Adrenal gland (tissue), 12 donors: ENCODE measurements around the gene NACAD. TPM values are rescaled to one million over a fixed set of nuclear protein-coding genes. Genes with fewer than 3 reads are reported as not detected.
"Not testable (repeated sequence)": the region's sequence is repeated elsewhere in the genome, so short reads cannot be mapped to it uniquely, and the experiment has no call there.

Experiments used
- DNase-seq, 7 donors: peaks; one replicate each; pipeline ENCODE4 v3.0.0-alpha.2; 2019 to 2020
- H3K27ac ChIP-seq, 5 donors: fragments of 200-600 bp; sonication (generic) in 4 of 5; 1 replicate in 3 of 5; 2 replicates in 2 of 5; pipeline versions ENCODE4 v1.5.1 to v1.8.0; 2016 to 2020; ENCODE audit warnings: mild to moderate bottlenecking in 1 of 5
- H3K27me3 ChIP-seq: fragments of 200-600 bp; 2 replicates; pipeline ENCODE4 v1.8.0; 2021
- H3K36me3 ChIP-seq, 2 donors: fragments of 200-600 bp; replicated peaks in 1 of 2; 1 replicate in 1 of 2; 2 replicates in 1 of 2; pipeline versions ENCODE4 v1.5.1 to v1.8.0; 2018 to 2022
- H3K4me1 ChIP-seq, 2 donors: fragments of 200-600 bp; replicated peaks in 1 of 2; 1 replicate in 1 of 2; 2 replicates in 1 of 2; pipeline versions ENCODE4 v1.5.1 to v1.8.0; 2018 to 2021
- H3K4me3 ChIP-seq, 4 donors: fragments of 200-600 bp; sonication (generic) in 3 of 4; one replicate each; pipeline ENCODE4 v1.5.1; 2016 to 2018
- H3K9me3 ChIP-seq, 3 donors: fragments of 200-600 bp; sonication (generic) in 1 of 3; replicated peaks in 1 of 3; 1 replicate in 2 of 3; 2 replicates in 1 of 3; pipeline versions ENCODE4 v1.5.1 to v1.8.0; 2016 to 2021
- CTCF ChIP-seq, 6 experiments: fragments of 450-650 bp in 4 of 6; fragments of 200-600 bp in 2 of 6; sonication (generic) in 1 of 6; IDR thresholded peaks; 1 replicate in 5 of 6; 2 replicates in 1 of 6; pipeline versions ENCODE4 v1.5.1 to v1.8.0; 2016 to 2021; ENCODE audit warnings: antibody characterized with exemption in 6 of 6, mild to moderate bottlenecking in 2 of 6, moderate library complexity in 1 of 6
- POLR2A ChIP-seq, 2 donors: fragments of 450-650 bp; IDR thresholded peaks; one replicate each; pipeline ENCODE4 v1.6.1; 2017; ENCODE audit warnings: antibody characterized with exemption in 2 of 2, mild to moderate bottlenecking in 2 of 2, moderate library complexity in 1 of 2
- WGBS, 4 donors: extraction: QIAGEN DNeasy Blood & Tissue Kit in 2 of 4; methylation state at CpG; one replicate each; pipeline versions ENCODE4 v1.1.5 to v1.1.7; 2013 to 2017; 5-methylcytosine and 5-hydroxymethylcytosine counted together
- intact Hi-C, 2 donors: fragments of 100-400 bp; cut with DNase I; formaldehyde crosslinking; loops; one replicate each; pipeline versions ENCODE4 v1.14.1 to v1.15.0; 2022 to 2023
- polyA plus RNA-seq, 3 donors: library from polyadenylated mRNA; stranded (reverse); fragments of 200-250 nt in 2 of 3; fragments of 350-450 nt in 1 of 3; fragmentation: Illumina TruSeq in 1 of 3; extraction: RNeasy Lipid Tissue Mini Kit (QIAGEN cat#74804) in 1 of 3; gene quantifications; one replicate each; pipeline ENCODE4 v1.2.3, GENCODE V29; 2013 to 2014
- total RNA-seq, 9 donors: library from RNA; depleted of rRNA in 4 of 9; stranded (reverse); fragments of >200 nt in 4 of 9; fragments of 120-200 nt in 1 of 9; fragmentation: NEBNext Ultra II Directional in 1 of 9; extraction: Animal tissue kit (Norgen Biotek cat#: 25700) in 1 of 9; gene quantifications; one replicate each; pipeline versions ENCODE4 v1.1.0 to v1.2.4, GENCODE V29; 2013 to 2023
- donor health status: healthy with polysubstance abuse.
- donor health status: Bipolar disorder and iron deficiency.
- donor health status: DM: yes; HTN: yes; CAD: no.
- donor health status: DM: no; HTN: no; CAD: no.
- donor health status: DM: no; HTN: no; CAD: no.
- donor health status: DM: yes; HTN: yes; CAD: no.

The NACAD gene
- total and polyA plus RNA-seq, 12 donors = 0.93 to 12.1 (median 2.4) TPM

GRCh38 chr7:45036796-45037195 is 52.0 kb downstream of the NACAD start:
- Histone ChIP-seq H3K4me3 (no peak overlapping the region), H3K36me3 (peaks cover 0 to 21% of the 10 kb centered on the region in 2 donors), H3K4me1 (peaks cover 12 to 22% of the 10 kb centered on the region in 2 donors), H3K9me3 (no peaks in the 10 kb centered on the region), H3K27ac (no peak overlapping the region), H3K27me3 (no peaks in the 10 kb centered on the region)
- 80 to 85% (median 81%) methylated on average over 8 of the region's 8 CpGs for WGBS, 4 donors
- no peak for DNase-seq
- TF ChIP-seq POLR2A (IDR thresholded peaks at IDR 0.05) = no peak
- no peak for TF ChIP-seq CTCF (IDR thresholded peaks at IDR 0.05)
- intact Hi-C loops = no loop called here

DNA sequence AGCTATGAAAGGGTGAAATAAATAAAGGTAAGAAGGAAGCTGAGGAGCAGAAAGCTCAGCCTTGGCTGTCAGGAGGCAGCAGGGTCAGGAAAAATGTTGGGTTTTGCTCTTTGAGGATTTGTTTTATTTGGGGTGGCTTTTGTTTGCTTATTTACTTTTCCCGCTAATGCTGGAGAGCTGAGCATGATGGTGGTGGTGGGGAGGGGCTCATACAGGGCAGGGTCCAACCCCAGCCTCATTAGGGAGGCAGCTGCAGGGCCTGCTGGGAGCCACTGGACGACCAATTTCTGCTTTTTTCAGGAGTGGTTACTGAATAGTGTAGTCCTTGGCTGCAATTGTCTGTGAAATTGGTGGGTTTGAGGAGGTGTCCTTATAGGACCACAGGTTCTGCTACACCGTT is 52.5 kb downstream of the NACAD start:
- intact Hi-C loops = no loop called here
- H3K36me3 ChIP-seq = peaks cover 0 to 16% of the 10 kb centered on the region in 2 donors
- H3K4me3 ChIP-seq = no peak overlapping the region
- TF ChIP-seq CTCF (IDR thresholded peaks at IDR 0.05) = no peak
- no peak for TF ChIP-seq POLR2A (IDR thresholded peaks at IDR 0.05)
- WGBS, 4 donors = 72 to 92% (median 79%) methylated on average over 3 of the region's 3 CpGs
- no peaks in the 10 kb centered on the region for H3K27me3 ChIP-seq
- no peaks in the 10 kb centered on the region for H3K9me3 ChIP-seq
- DNase-seq = no peak
- H3K27ac ChIP-seq = no peak overlapping the region
- peaks cover 12 to 22% of the 10 kb centered on the region in 2 donors for H3K4me1 ChIP-seq

- Histone ChIP-seq H3K36me3 (peaks cover 0 to 13% of the 10 kb centered on the region in 2 donors), H3K4me1 (peaks cover 12 to 22% of the 10 kb centered on the region in 2 donors), H3K27ac (no peak overlapping the region), H3K9me3 (no peaks in the 10 kb centered on the region), H3K27me3 (no peaks in the 10 kb centered on the region), H3K4me3 (no peak overlapping the region)
- intact Hi-C loops = no loop called here
- TF ChIP-seq POLR2A (IDR thresholded peaks at IDR 0.05) (no peak), CTCF (IDR thresholded peaks at IDR 0.05) (no peak)
- no peak for DNase-seq
- 72 to 81% (median 75%) methylated on average over 6 of the region's 6 CpGs for WGBS, 4 donors
These were observed 52.9 kb downstream of the NACAD start for GRCh38 chr7:45035893-45036292.

DNA sequence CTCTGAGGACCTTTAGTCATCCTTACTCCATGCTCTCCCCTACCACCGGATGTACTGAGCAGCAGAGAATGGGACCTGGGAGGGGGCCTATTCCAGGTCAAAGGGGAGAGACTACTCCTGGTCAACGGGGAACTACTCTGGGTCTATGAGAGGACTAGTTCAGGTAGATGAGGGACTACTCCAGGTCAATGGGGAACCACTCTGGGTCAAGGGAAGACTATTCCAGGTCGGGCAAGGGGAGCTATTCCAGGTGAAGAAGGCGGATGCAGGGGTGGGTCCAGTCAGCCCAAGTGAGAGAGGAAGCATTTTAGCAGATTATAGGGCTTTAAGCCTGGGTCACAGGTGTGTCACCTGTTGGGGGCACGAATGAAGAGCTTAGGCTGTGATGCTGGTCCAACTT is 53.4 kb downstream of the NACAD start:
- Histone ChIP-seq H3K4me3 (no peak overlapping the region), H3K36me3 (peaks cover 0 to 13% of the 10 kb centered on the region in 2 donors), H3K4me1 (peaks cover 12 to 22% of the 10 kb centered on the region in 2 donors), H3K9me3 (no peaks in the 10 kb centered on the region), H3K27ac (no peak overlapping the region), H3K27me3 (no peaks in the 10 kb centered on the region)
- 88 to 90% (median 88%) methylated on average over 5 of the region's 5 CpGs for WGBS, 4 donors
- no peak for DNase-seq
- TF ChIP-seq CTCF (IDR thresholded peaks at IDR 0.05) = no peak
- TF ChIP-seq POLR2A (IDR thresholded peaks at IDR 0.05) = no peak
- intact Hi-C loops = no loop called here

DNA sequence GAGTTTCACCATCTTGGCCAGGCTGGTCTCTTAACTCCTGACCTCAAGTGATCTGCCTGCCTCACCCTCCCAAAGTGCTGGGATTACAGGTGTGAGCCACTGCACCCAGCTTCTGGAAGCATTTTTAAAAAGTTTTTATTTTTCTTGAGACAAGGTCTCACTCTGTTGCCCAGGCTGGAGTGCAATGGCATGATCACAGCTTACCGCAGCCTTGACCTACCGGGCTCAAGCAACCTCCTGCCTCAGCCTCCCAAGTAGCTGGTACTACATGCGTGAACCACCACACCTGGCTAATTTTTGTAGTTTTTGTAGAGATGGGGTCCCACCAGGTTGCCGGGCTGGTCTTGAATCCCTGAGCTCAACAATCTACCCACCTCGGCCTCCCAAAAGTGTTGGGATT is 54.1 kb downstream of the NACAD start:
- 75 to 98% (median 91%) methylated on average over 5 of the region's 5 CpGs for WGBS, 4 donors

More for the DNA sequence above, 54.1 kb downstream of the NACAD start:
- H3K27me3 ChIP-seq, H3K9me3 ChIP-seq, DNase-seq, intact Hi-C loops, H3K4me3 ChIP-seq: not testable (repeated sequence)
- H3K4me1 ChIP-seq = peaks cover 12 to 22% of the 10 kb centered on the region in 2 donors
- peaks cover 0 to 13% of the 10 kb centered on the region in 2 donors for H3K36me3 ChIP-seq
- H3K27ac ChIP-seq = peak overlapping the region in 1 of 5 donors; percentile 46
